Keratinocyte (primary cell): ENCODE measurements around the gene OR2H2.

ENCODE experiments used
- CTCF ChIP-seq, 3 experiments: IDR thresholded peaks in 1 of 3; conservative IDR thresholded peaks in 1 of 3; optimal IDR thresholded peaks in 1 of 3; 2 replicates in 2 of 3; 3 replicates in 1 of 3; pipeline versions ENCODE3 to v1.5.1; 2011; ENCODE audit warnings: low read length in 3 of 3, mild to moderate bottlenecking in 3 of 3, moderate library complexity in 2 of 3, control low read depth in 1 of 3, inconsistent platforms in 1 of 3; ENCODE audit not compliant: insufficient read depth in 2 of 3; ENCODE audit errors: extremely low read depth in 1 of 3
- EZH2 ChIP-seq: IDR thresholded peaks from one replicate; pipeline ENCODE4 v1.6.1; 2012; ENCODE audit warnings: inconsistent platforms, mild to moderate bottlenecking, low read length, moderate library complexity

- TF ChIP-seq EZH2 = no peak
- no peak for TF ChIP-seq CTCF (optimal IDR thresholded peaks at IDR 0.05 in 1 of 3, IDR thresholded peaks at IDR 0.05 in 1 of 3, conservative IDR thresholded peaks at IDR 0.05 in 1 of 3; ENCODE audit: extremely low read depth in 1 of 3, insufficient read depth in 2 of 3, low read length in 3 of 3)
These were observed 48.6 kb downstream of the OR2H2 start for GRCh38 chr6:29633534-29633905.
